Subcutaneous adipose tissue (tissue), 4 donors: ENCODE results near the gene NMNAT3. TPM values are rescaled to one million over a fixed set of nuclear protein-coding genes. Genes with fewer than 3 reads are reported as not detected.

Source experiments
- total RNA-seq, 4 donors: library from RNA; depleted of rRNA; stranded (reverse); fragments of >200 nt; gene quantifications; one replicate each; pipeline ENCODE4 v1.1.0, GENCODE V29; 2016
- TF ChIP-seq, protein P1 (sequence below): fragments of 450-650 bp; IDR thresholded peaks from one replicate; pipeline ENCODE4 v1.5.1; 2016; ENCODE audit warnings: low read depth, mild to moderate bottlenecking, control low read depth, antibody characterized with exemption, moderate library complexity

NMNAT3 gene
- 10 to 100 TPM in 1 of 4 donors, 1 to 10 TPM in 3; 7.8 to 13.4 (median 9.1) TPM for total RNA-seq

DNA sequence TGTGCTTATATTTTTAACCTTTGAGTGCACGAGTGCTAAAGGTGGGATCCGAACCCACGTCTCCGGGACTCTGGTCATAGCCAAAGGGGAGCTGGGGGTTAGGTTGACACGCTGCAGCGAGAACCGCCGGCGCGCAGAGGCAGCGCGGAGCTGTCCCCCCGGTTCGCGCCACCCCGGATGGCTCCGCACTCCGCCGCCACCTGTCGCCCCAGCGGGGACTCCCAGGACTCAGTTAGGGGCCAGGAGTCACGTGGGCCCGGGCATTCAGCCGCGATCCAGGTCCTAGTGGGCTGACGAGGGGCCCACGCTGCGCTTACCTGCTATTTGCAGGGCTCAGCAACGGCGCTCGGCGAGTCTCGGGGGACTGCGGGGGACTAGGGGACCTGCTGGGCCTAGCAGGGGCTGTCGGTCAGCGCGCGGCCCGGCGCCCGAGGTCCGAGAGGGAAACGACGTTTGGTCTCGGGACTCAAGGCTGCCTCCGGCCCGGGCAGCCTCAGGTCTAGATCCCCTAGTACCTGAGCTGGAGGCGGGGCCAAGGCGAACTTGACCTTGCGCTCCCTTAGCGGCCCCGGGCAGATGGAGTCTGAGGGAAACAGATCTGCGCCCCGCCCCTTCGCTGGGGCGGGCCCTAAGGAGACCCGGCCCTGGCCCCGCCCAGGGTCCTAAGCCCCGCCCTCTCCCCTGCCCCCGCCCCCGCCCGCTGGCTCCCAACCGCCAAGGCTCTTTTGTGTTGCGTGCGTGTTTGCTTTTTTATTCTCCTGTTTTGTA, at the start of gene NMNAT3:
Gene NMNAT3 (minus strand): TSS at position 585 of the 768 bp plus-strand sequence. CDS start 50,248 bp downstream, outside the sequence.
- TF ChIP-seq, protein P1, sequence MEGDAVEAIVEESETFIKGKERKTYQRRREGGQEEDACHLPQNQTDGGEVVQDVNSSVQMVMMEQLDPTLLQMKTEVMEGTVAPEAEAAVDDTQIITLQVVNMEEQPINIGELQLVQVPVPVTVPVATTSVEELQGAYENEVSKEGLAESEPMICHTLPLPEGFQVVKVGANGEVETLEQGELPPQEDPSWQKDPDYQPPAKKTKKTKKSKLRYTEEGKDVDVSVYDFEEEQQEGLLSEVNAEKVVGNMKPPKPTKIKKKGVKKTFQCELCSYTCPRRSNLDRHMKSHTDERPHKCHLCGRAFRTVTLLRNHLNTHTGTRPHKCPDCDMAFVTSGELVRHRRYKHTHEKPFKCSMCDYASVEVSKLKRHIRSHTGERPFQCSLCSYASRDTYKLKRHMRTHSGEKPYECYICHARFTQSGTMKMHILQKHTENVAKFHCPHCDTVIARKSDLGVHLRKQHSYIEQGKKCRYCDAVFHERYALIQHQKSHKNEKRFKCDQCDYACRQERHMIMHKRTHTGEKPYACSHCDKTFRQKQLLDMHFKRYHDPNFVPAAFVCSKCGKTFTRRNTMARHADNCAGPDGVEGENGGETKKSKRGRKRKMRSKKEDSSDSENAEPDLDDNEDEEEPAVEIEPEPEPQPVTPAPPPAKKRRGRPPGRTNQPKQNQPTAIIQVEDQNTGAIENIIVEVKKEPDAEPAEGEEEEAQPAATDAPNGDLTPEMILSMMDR: no peak

DNA sequence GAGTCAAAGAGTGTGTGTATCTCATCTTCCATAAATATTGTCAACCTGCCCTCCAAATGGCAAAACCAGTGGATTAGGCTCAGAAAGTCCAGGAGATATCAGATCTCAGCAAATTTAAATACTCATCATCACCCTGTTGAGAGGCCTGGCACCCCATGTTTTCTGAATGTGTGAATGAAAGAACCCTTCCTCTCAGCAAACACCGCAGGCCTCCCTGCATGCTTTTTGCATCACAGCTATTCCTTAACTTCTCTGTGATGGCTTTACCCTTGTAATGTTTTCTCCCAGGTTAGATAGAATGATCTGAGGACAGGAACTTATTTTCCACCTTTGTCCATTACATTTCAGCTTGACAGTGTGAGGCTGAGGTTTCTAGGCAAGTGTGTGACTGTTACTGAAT, 43.6 kb upstream of the NMNAT3 start:
- TF ChIP-seq, protein P1: no peak

DNA sequence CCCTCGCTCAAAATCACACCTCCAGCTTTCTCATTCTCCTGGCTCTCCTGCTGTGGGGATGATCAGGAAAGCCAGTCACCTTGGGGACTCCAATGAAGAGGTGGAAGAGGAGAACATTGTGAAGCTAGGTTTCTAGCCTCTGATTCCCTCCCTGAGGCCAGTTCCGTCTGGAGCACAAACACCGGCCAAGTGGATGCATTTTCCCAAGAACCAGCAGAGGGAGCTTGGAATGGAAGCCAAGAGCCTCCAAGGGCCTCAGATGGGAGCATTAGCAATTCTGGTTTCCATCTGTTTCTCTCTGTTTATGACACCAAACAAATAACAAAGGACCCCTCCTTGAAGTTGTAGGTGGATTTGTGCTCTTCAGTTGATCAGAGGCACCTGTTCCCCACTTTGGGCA, 40.6 kb upstream of the NMNAT3 start:
- TF ChIP-seq, protein P1: no peak

GRCh38 chr3:139716908-139717485, 39.2 kb upstream of the NMNAT3 start:
- TF ChIP-seq, protein P1: no peak

DNA sequence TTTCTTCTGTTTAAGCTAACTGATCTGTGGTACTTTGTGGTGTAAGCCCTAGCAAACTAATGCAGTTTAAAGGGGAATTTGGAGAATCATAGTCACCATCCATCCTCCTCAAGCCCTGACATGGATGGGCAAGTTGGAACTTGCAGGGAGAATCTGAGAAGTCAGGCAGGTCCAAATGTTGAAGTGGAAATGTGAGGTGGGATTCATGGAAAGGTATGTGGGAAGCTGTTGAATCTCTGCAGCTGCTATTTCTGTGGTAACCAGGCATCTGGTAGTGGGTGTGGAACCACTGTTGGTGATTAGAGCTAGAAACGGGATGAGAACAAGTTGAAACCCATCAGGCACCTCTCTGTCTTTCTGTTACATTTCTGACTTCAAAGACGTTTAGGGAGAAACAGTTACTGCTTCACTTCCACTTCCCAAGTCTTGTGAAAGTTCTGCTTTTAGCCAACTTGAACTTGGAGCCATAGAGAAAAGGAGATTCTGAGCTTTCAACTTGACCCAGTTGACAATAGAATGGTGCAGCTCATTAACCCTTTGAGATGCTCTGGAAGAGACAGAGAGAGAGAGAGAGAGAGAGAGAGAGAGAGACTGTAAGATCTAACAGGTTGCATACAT, 38.1 kb upstream of the NMNAT3 start:
- TF ChIP-seq, protein P1: no peak

DNA sequence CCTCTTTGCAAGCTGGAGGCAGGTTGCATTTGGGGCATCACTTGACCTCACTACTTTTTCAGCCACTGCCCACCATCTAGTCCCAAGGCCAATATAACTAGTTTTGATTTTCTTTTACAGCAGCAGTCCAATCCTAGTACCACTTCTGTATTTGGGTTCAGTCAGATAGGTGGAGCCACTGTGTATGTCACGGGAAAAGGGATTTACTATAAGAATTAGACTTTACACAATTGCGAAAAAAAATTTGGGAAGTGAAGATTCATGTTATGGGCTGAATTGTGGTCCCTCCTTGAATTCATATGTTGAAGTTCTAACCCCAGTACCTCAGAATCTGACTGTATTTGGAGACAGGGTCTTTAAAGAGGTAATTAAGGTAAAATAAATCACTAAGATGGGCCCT, 37.4 kb upstream of the NMNAT3 start:
- TF ChIP-seq, protein P1: no peak

- TF ChIP-seq, protein P1: no peak
Observed at GRCh38 chr3:139710212-139710611, 32.4 kb upstream of the NMNAT3 start.
